Measurements from ENCODE around the gene METTL9. TPM values are rescaled to one million over a fixed set of nuclear protein-coding genes. Genes with fewer than 3 reads are reported as not detected.
A peak's percentile ranks its signal among the peaks of the same experiment; 100 is the strongest.
"Not testable (repeated sequence)": the region's sequence is repeated elsewhere in the genome, so short reads cannot be mapped to it uniquely, and the experiment has no call there.

The METTL9 gene
- total and polyA plus RNA-seq, 2 of the 4 experiments (the other 2 are of a cell fraction), result 54.8 to 95.5 TPM

DNA sequence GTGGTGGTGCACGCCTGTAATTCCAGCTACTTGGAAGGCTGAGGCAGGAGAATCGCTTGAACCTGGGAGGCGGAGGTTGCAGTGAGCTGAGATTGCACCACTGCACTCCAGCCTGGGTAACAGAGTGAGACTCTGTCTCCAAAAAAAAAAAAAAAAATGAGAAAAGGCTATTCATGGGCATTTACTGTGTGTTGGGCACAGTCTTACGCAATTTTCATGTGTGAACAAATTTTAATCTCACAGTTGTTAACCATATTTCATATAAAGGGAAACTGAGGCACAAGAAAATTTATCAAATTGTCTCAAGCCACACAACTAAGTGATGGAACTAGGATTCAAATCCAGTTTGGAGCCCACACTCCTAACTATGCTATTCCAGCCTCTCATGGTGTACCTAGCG lies 81.3 kb downstream of the METTL9 start:
- H4K5ac ChIP-seq (ENCODE audit: low read depth, low read length); H2AK9ac ChIP-seq (replicated peaks; ENCODE audit: low read depth, low read length, poor library complexity); H3K9ac ChIP-seq (ENCODE audit: low read depth, low read length); H2AK5ac ChIP-seq (ENCODE audit: low read depth, low read length); H3K4me2 ChIP-seq (ENCODE audit: low read depth, low read length); POLR2A ChIA-PET (ENCODE audit: unreplicated experiment); H2BK5ac ChIP-seq (ENCODE audit: low read depth, low read length, poor library complexity, severe bottlenecking); H3K36me3 ChIP-seq (ENCODE audit: control insufficient read depth, insufficient read depth, low read length); H2BK20ac ChIP-seq (ENCODE audit: low read depth, low read length); H3K14ac ChIP-seq (replicated peaks; ENCODE audit: low read depth, low read length); H2AFZ ChIP-seq (replicated peaks; ENCODE audit: low read length, poor library complexity); H3K4me3 ChIP-seq (ENCODE audit: insufficient read depth, low read depth, low read length); H3K9me3 ChIP-seq (ENCODE audit: control insufficient read depth, insufficient read depth, low read length); BruUV-seq (replicated peaks); H3K79me1 ChIP-seq (ENCODE audit: low read depth in 1 of 2, low read length in 2 of 2); H3K27me3 ChIP-seq (ENCODE audit: control insufficient read depth, insufficient read depth, low read length); H4K20me1 ChIP-seq (ENCODE audit: insufficient read depth, low read length); H3K27ac ChIP-seq (ENCODE audit: insufficient read depth, low read length); DNase-seq; H4K8ac ChIP-seq (ENCODE audit: low read depth in 2 of 2, low read length in 2 of 2); ATAC-seq (ENCODE audit: low read depth); H4K91ac ChIP-seq (ENCODE audit: insufficient read depth, low read depth, low read length); H2BK120ac ChIP-seq (ENCODE audit: low read depth, low read length); H3K56ac ChIP-seq (ENCODE audit: extremely low read depth, insufficient read depth, low read length); H2BK15ac ChIP-seq (ENCODE audit: low read depth, low read length); H3K9me1 ChIP-seq (ENCODE audit: insufficient read depth, low read length); in situ Hi-C loops (cut with MboI; ENCODE audit: low sequenced_read_pairs); dilution Hi-C loops (cut with HindIII; ENCODE audit: low sequenced_read_pairs, unreplicated experiment); intact Hi-C loops (cut with micrococcal nuclease); H3K18ac ChIP-seq (ENCODE audit: low read depth, low read length); H3K4me1 ChIP-seq (ENCODE audit: control insufficient read depth, insufficient read depth, low read length); H3K4ac ChIP-seq (ENCODE audit: low read depth, low read length); H3K23ac ChIP-seq (ENCODE audit: low read depth, low read length): not testable (repeated sequence)
- no CpG with 5 or more reads among the region's 5 CpGs for WGBS, 2 experiments (ENCODE audit: extremely low coverage in 2 of 2, insufficient read length in 1 of 2)
- CTCF ChIA-PET, result interaction anchor here (1.1 kb wide), 1 partner anchor 24 kb away, joined by 5 read pairs; no protein-coding TSS in a partner anchor
- TF ChIP-seq CEBPB (IDR thresholded peaks at IDR 0.05; ENCODE audit: low read depth, low read length), result peak; percentile 20; the same call in 1 of the 2 replicates
